Upper lobe of right lung (tissue), 1 donor: ENCODE measurements around the gene DMD. TPM values are rescaled to one million over a fixed set of nuclear protein-coding genes. Genes with fewer than 3 reads are reported as not detected.

Experiments
- ATAC-seq: fragments of 200-7000 bp; cut with Tn5 transposase; one replicate; pipeline ENCODE4 v1.9.1; 2020; ENCODE audit warnings: mild to moderate bottlenecking, moderate library complexity
- DNase-seq: peaks from one replicate; pipeline ENCODE4 v3.0.0-alpha.2; 2020
- H3K27ac ChIP-seq: fragments of 200-600 bp; one replicate; pipeline ENCODE4 v1.8.0; 2022
- H3K27me3 ChIP-seq: fragments of 200-600 bp; one replicate; pipeline ENCODE4 v1.8.0; 2022; ENCODE audit warnings: mild to moderate bottlenecking
- H3K36me3 ChIP-seq: fragments of 200-600 bp; one replicate; pipeline ENCODE4 v1.8.0; 2022
- H3K4me1 ChIP-seq: fragments of 200-600 bp; one replicate; pipeline ENCODE4 v1.8.0; 2022
- H3K4me3 ChIP-seq: fragments of 200-600 bp; one replicate; pipeline ENCODE4 v1.8.0; 2022; ENCODE audit warnings: mild to moderate bottlenecking
- H3K9me3 ChIP-seq: fragments of 200-600 bp; one replicate; pipeline ENCODE4 v1.8.0; 2022
- CTCF ChIP-seq: fragments of 200-600 bp; IDR thresholded peaks from one replicate; pipeline ENCODE4 v1.8.0; 2022; ENCODE audit warnings: antibody characterized with exemption
- intact Hi-C: fragments of 100-400 bp; cut with DNase I; formaldehyde crosslinking; loops from one replicate; pipeline ENCODE4 v1.11.0; 2022
- total RNA-seq: library from RNA; stranded (reverse); fragmentation: NEBNext Ultra II Directional; extraction: Animal tissue kit (Norgen Biotek cat#: 25700); gene quantifications from one replicate; pipeline ENCODE4 v1.2.1, GENCODE V29; 2021
- donor health status: DM: no; HTN: yes; CAD: no; lungs with severe emphysema.

DMD gene
- total RNA-seq, 1 donor from 2014 or later, result 24.7 TPM

- Histone ChIP-seq H3K4me3 (no peak overlapping the region), H3K27ac (no peak overlapping the region), H3K36me3 (no peaks in the 10 kb centered on the region), H3K4me1 (no peaks in the 10 kb centered on the region), H3K9me3 (no peaks in the 10 kb centered on the region), H3K27me3 (no peaks in the 10 kb centered on the region)
- ATAC-seq (no peak), DNase-seq (no peak)
- intact Hi-C loops, result no loop called here
- TF ChIP-seq CTCF, result no peak
Measured at GRCh38 chrX:31649201-31649600, 1562.1 kb downstream of the DMD start.

- intact Hi-C loops, result no loop called here
- H3K36me3 ChIP-seq, result no peaks in the 10 kb centered on the region
- no peaks in the 10 kb centered on the region for H3K9me3 ChIP-seq
- no peak for TF ChIP-seq CTCF
- no peak for ATAC-seq
- no peak overlapping the region for H3K27ac ChIP-seq
- no peak overlapping the region for H3K4me3 ChIP-seq
- no peaks in the 10 kb centered on the region for H3K4me1 ChIP-seq
- no peaks in the 10 kb centered on the region for H3K27me3 ChIP-seq
- no peak for DNase-seq
Measured at GRCh38 chrX:31633349-31633748, 1578.0 kb downstream of the DMD start.

- TF ChIP-seq CTCF, result no peak
- ATAC-seq (no peak), DNase-seq (no peak)
- no peak overlapping the region for H3K27ac ChIP-seq
- no peak overlapping the region for H3K4me3 ChIP-seq
- H3K36me3 ChIP-seq, result no peaks in the 10 kb centered on the region
- no peaks in the 10 kb centered on the region for H3K27me3 ChIP-seq
- H3K9me3 ChIP-seq, result no peaks in the 10 kb centered on the region
- intact Hi-C loops, result no loop called here
- H3K4me1 ChIP-seq, result no peaks in the 10 kb centered on the region
Measured at GRCh38 chrX:31629195-31629594, 1582.2 kb downstream of the DMD start.

GRCh38 chrX:31609130-31609529 is 1602.2 kb downstream of the DMD start:
- Histone ChIP-seq H3K27me3 (no peaks in the 10 kb centered on the region), H3K27ac (no peak overlapping the region), H3K4me3 (no peak overlapping the region), H3K9me3 (no peaks in the 10 kb centered on the region), H3K4me1 (no peaks in the 10 kb centered on the region), H3K36me3 (no peaks in the 10 kb centered on the region)
- DNase-seq (no peak), ATAC-seq (no peak)
- no peak for TF ChIP-seq CTCF
- intact Hi-C loops, result no loop called here

GRCh38 chrX:31608638-31609037 is 1602.7 kb downstream of the DMD start:
- no peak for TF ChIP-seq CTCF
- intact Hi-C loops, result no loop called here
- DNase-seq, result no peak
- H3K27me3 ChIP-seq, result no peaks in the 10 kb centered on the region
- H3K36me3 ChIP-seq, result no peaks in the 10 kb centered on the region
- no peak for ATAC-seq
- no peak overlapping the region for H3K27ac ChIP-seq
- H3K9me3 ChIP-seq, result no peaks in the 10 kb centered on the region
- H3K4me3 ChIP-seq, result no peak overlapping the region
- no peaks in the 10 kb centered on the region for H3K4me1 ChIP-seq

GRCh38 chrX:31606771-31607170 is 1604.6 kb downstream of the DMD start:
- TF ChIP-seq CTCF, result no peak
- intact Hi-C loops, result no loop called here
- Histone ChIP-seq H3K36me3 (no peaks in the 10 kb centered on the region), H3K27ac (no peak overlapping the region), H3K27me3 (no peaks in the 10 kb centered on the region), H3K4me1 (no peaks in the 10 kb centered on the region), H3K4me3 (no peak overlapping the region), H3K9me3 (no peaks in the 10 kb centered on the region)
- DNase-seq, result no peak
- no peak for ATAC-seq
